Tibial nerve (tissue), 4 donors: Measurements from ENCODE around the gene PGAP3. TPM values are rescaled to one million over a fixed set of nuclear protein-coding genes. Genes with fewer than 3 reads are reported as not detected.

Experiments
- DNase-seq, 2 donors: peaks; one replicate each; pipeline ENCODE4 v3.0.0-alpha.2; 2019; ENCODE audit warnings: low spot score in 2 of 2
- H3K27ac ChIP-seq, 4 donors: fragments of 200-600 bp; sonication (generic) in 3 of 4; one replicate each; pipeline ENCODE4 v1.5.1; 2017 to 2019; ENCODE audit warnings: mild to moderate bottlenecking in 1 of 4
- H3K27me3 ChIP-seq, 2 donors: fragments of 200-600 bp; sonication (generic) in 1 of 2; one replicate each; pipeline versions ENCODE4 v1.5.1 to v1.6.0; 2017 to 2019
- H3K36me3 ChIP-seq, 3 donors: fragments of 200-600 bp; sonication (generic); one replicate each; pipeline ENCODE4 v1.5.1; 2018 to 2019
- H3K4me1 ChIP-seq, 4 donors: fragments of 200-600 bp; sonication (generic) in 3 of 4; one replicate each; pipeline ENCODE4 v1.5.1; 2017 to 2019
- H3K4me3 ChIP-seq, 4 donors: fragments of 200-600 bp; sonication (generic) in 3 of 4; one replicate each; pipeline ENCODE4 v1.5.1; 2017 to 2019; ENCODE audit warnings: mild to moderate bottlenecking in 1 of 4, moderate library complexity in 1 of 4
- H3K9me3 ChIP-seq, 4 donors: fragments of 200-600 bp; sonication (generic) in 3 of 4; one replicate each; pipeline ENCODE4 v1.5.1; 2017 to 2019
- CTCF ChIP-seq, 5 experiments: fragments of 200-600 bp in 3 of 5; fragments of 450-650 bp in 2 of 5; sonication (generic) in 3 of 5; IDR thresholded peaks; one replicate each; pipeline ENCODE4 v1.5.1; 2016 to 2019; ENCODE audit warnings: antibody characterized with exemption in 5 of 5, mild to moderate bottlenecking in 3 of 5, moderate library complexity in 2 of 5
- EP300 ChIP-seq, 2 donors: sonication (generic); formaldehyde crosslinking; IDR thresholded peaks; one replicate each; pipeline ENCODE4 v1.6.1; 2017; ENCODE audit warnings: antibody characterized with exemption in 2 of 2, mild to moderate bottlenecking in 1 of 2
- POLR2A ChIP-seq, 2 donors: fragments of 450-650 bp; IDR thresholded peaks; one replicate each; pipeline ENCODE4 v1.6.1; 2017; ENCODE audit warnings: antibody characterized with exemption in 2 of 2, mild to moderate bottlenecking in 2 of 2, moderate library complexity in 2 of 2
- WGBS, 2 donors: methylation state at CpG; one replicate each; pipeline ENCODE4 v1.1.5; 2018; 5-methylcytosine and 5-hydroxymethylcytosine counted together
- total RNA-seq, 4 donors: library from RNA; depleted of rRNA; stranded (reverse); fragments of >200 nt; gene quantifications; one replicate each; pipeline ENCODE4 v1.1.0, GENCODE V29; 2016

Gene PGAP3
- total RNA-seq, result 10 to 100 TPM; 10.9 to 16.5 (median 15.1) TPM

GRCh38 chr17:39687546-39688474 lies at the start of gene PGAP3:
PGAP3 (minus strand) TSS chr17:39688057; CDS start chr17:39688014, 43 bp downstream.
- H3K36me3 ChIP-seq, result peaks cover 0 to 32% (median 0%) of the 10 kb centered on the region in 3 donors
- TF ChIP-seq POLR2A (IDR thresholded peaks at IDR 0.05) (peak; percentile 25 to 52), CTCF (IDR thresholded peaks at IDR 0.05) (peak in 2 of 5 experiments; percentile 15 to 26), EP300 (IDR thresholded peaks at IDR 0.05) (peak; percentile 79 to 80)
- no peaks in the 10 kb centered on the region for H3K9me3 ChIP-seq
- peak within 1 kb of the TSS; percentile 51 to 86 (median 68) for H3K4me3 ChIP-seq
- 2 to 3% methylated on average over 30 to 45 of the region's 45 CpGs for WGBS, 2 donors
- H3K27ac ChIP-seq, result peak within 1 kb of the TSS; percentile 71 to 95 (median 88)
- H3K4me1 ChIP-seq, result peaks cover 0 to 18% (median 15%) of the 10 kb centered on the region in 4 donors
- peak; percentile 73 to 86 for DNase-seq
- H3K27me3 ChIP-seq, result no peaks in the 10 kb centered on the region

- H3K9me3 ChIP-seq, result no peaks in the 10 kb centered on the region
- H3K36me3 ChIP-seq, result no peaks in the 10 kb centered on the region
- WGBS, 2 donors, result 63 to 64% methylated on average over 12 to 13 of the region's 13 CpGs
- no peak overlapping the region for H3K4me3 ChIP-seq
- DNase-seq, result no peak
- H3K27ac ChIP-seq, result no peak overlapping the region
- peaks cover 0 to 59% of the 10 kb centered on the region in 2 donors for H3K27me3 ChIP-seq
- no peak for TF ChIP-seq EP300 (IDR thresholded peaks at IDR 0.05)
- TF ChIP-seq CTCF (IDR thresholded peaks at IDR 0.05), result no peak
- no peak for TF ChIP-seq POLR2A (IDR thresholded peaks at IDR 0.05)
- peaks cover 0 to 31% (median 15%) of the 10 kb centered on the region in 4 donors for H3K4me1 ChIP-seq
Measured at GRCh38 chr17:39737206-39737759, 49.4 kb upstream of the PGAP3 start.

- no peaks in the 10 kb centered on the region for H3K9me3 ChIP-seq
- peaks cover 0 to 51% of the 10 kb centered on the region in 2 donors for H3K27me3 ChIP-seq
- DNase-seq, result no peak
- 75 to 79% methylated on average over 10 of the region's 10 CpGs for WGBS, 2 donors
- no peak overlapping the region for H3K4me3 ChIP-seq
- no peaks in the 10 kb centered on the region for H3K36me3 ChIP-seq
- no peak for TF ChIP-seq POLR2A (IDR thresholded peaks at IDR 0.05)
- no peak for TF ChIP-seq CTCF (IDR thresholded peaks at IDR 0.05)
- no peak for TF ChIP-seq EP300 (IDR thresholded peaks at IDR 0.05)
- peaks cover 0 to 31% (median 15%) of the 10 kb centered on the region in 4 donors for H3K4me1 ChIP-seq
- no peak overlapping the region for H3K27ac ChIP-seq
Measured at GRCh38 chr17:39736319-39737165, 48.7 kb upstream of the PGAP3 start.

GRCh38 chr17:39735882-39736281 lies 48.0 kb upstream of the PGAP3 start:
- Histone ChIP-seq H3K27ac (no peak overlapping the region), H3K4me3 (no peak overlapping the region), H3K36me3 (no peaks in the 10 kb centered on the region), H3K9me3 (no peaks in the 10 kb centered on the region), H3K27me3 (peaks cover 0 to 45% of the 10 kb centered on the region in 2 donors), H3K4me1 (peaks cover 0 to 31% (median 15%) of the 10 kb centered on the region in 4 donors)
- TF ChIP-seq CTCF (IDR thresholded peaks at IDR 0.05) (no peak), EP300 (IDR thresholded peaks at IDR 0.05) (no peak), POLR2A (IDR thresholded peaks at IDR 0.05) (no peak)
- 60 to 65% methylated on average over 2 of the region's 2 CpGs for WGBS, 2 donors
- no peak for DNase-seq
